Measurements from ENCODE around the gene RHOJ. TPM values are rescaled to one million over a fixed set of nuclear protein-coding genes. Genes with fewer than 3 reads are reported as not detected.

The RHOJ gene
- total and polyA plus RNA-seq, 8 donors: 21.5 to 66.7 (median 60.2) TPM

- H3K4me1 ChIP-seq: no peaks in the 10 kb centered on the region
- no peak overlapping the region for H3K4me3 ChIP-seq
- H3K27ac ChIP-seq: peak overlapping the region in 1 of 2 donors; percentile 11
- intact Hi-C loops (cut with DNase I): no loop called here
- TF ChIP-seq CTCF (IDR thresholded peaks at IDR 0.05): no peak
- peaks cover 0 to 4% of the 10 kb centered on the region in 2 donors for H3K9me3 ChIP-seq
- H3K36me3 ChIP-seq: no peaks in the 10 kb centered on the region
- no peak for DNase-seq
- no peaks in the 10 kb centered on the region for H3K27me3 ChIP-seq
- ATAC-seq: no peak
Measured at GRCh38 chr14:63191211-63191610, 13.0 kb upstream of the RHOJ start.

GRCh38 chr14:63192085-63192484, 12.2 kb upstream of the RHOJ start:
- Histone ChIP-seq H3K27ac (peak overlapping the region; percentile 11 to 14), H3K36me3 (no peaks in the 10 kb centered on the region), H3K4me1 (no peaks in the 10 kb centered on the region), H3K4me3 (no peak overlapping the region), H3K9me3 (peaks cover 0 to 4% of the 10 kb centered on the region in 2 donors), H3K27me3 (no peaks in the 10 kb centered on the region)
- no peak for TF ChIP-seq CTCF (IDR thresholded peaks at IDR 0.05)
- intact Hi-C loops (cut with DNase I): no loop called here
- ATAC-seq (no peak), DNase-seq (no peak)

GRCh38 chr14:63193236-63193635, 11.0 kb upstream of the RHOJ start:
- no peaks in the 10 kb centered on the region for H3K27me3 ChIP-seq
- no peaks in the 10 kb centered on the region for H3K36me3 ChIP-seq
- no peak overlapping the region for H3K4me3 ChIP-seq
- H3K27ac ChIP-seq: no peak overlapping the region
- H3K4me1 ChIP-seq: no peaks in the 10 kb centered on the region
- intact Hi-C loops (cut with DNase I): no loop called here
- no peak for DNase-seq
- ATAC-seq: no peak
- peaks cover 0 to 4% of the 10 kb centered on the region in 2 donors for H3K9me3 ChIP-seq
- no peak for TF ChIP-seq CTCF (IDR thresholded peaks at IDR 0.05)

GRCh38 chr14:63200035-63200740, 4.1 kb upstream of the RHOJ start:
- Histone ChIP-seq H3K4me1 (no peaks in the 10 kb centered on the region), H3K27ac (no peak overlapping the region), H3K27me3 (peaks cover 0 to 10% of the 10 kb centered on the region in 2 donors), H3K4me3 (no peak overlapping the region), H3K36me3 (no peaks in the 10 kb centered on the region), H3K9me3 (peaks cover 0 to 2% of the 10 kb centered on the region in 2 donors)
- intact Hi-C loops (cut with DNase I): no loop called here
- ATAC-seq: no peak
- DNase-seq: no peak
- no peak for TF ChIP-seq CTCF (IDR thresholded peaks at IDR 0.05)

GRCh38 chr14:63200767-63201166, 3.5 kb upstream of the RHOJ start:
- intact Hi-C loops (cut with DNase I): no loop called here
- Histone ChIP-seq H3K4me1 (no peaks in the 10 kb centered on the region), H3K27me3 (peaks cover 0 to 10% of the 10 kb centered on the region in 2 donors), H3K27ac (no peak overlapping the region), H3K4me3 (no peak overlapping the region), H3K36me3 (no peaks in the 10 kb centered on the region), H3K9me3 (no peaks in the 10 kb centered on the region)
- TF ChIP-seq CTCF (IDR thresholded peaks at IDR 0.05): no peak
- ATAC-seq (no peak), DNase-seq (no peak)

Measured in left lung (tissue), 10 donors.